ENCODE data around the gene MKRN2.

- no peak for TF ChIP-seq CTCF (conservative IDR thresholded peaks at IDR 0.05; ENCODE audit: low read depth, low read length)
- TF ChIP-seq MXI1 (IDR thresholded peaks at IDR 0.05; ENCODE audit: borderline replicate concordance, low read depth, low read length) = no peak
- TF ChIP-seq POLR2A (IDR thresholded peaks at IDR 0.05; ENCODE audit: low read depth, low read length) = no peak
- no peak for TF ChIP-seq RCOR1 (IDR thresholded peaks at IDR 0.05; ENCODE audit: insufficient replicate concordance, low read length)
- TF ChIP-seq CEBPB (IDR thresholded peaks at IDR 0.05; ENCODE audit: low read depth, low read length) = no peak
- TF ChIP-seq CHD1 (IDR thresholded peaks at IDR 0.05; ENCODE audit: low read depth, low read length) = no peak
- TF ChIP-seq ELK1 (IDR thresholded peaks at IDR 0.05; ENCODE audit: borderline replicate concordance, low read depth, low read length) = no peak
These were observed 5.6 kb downstream of the MKRN2 start for GRCh38 chr3:12562451-12562850.

All from IMR-90 (cell line).